ENCODE measurements around the gene WDTC1. TPM values are rescaled to one million over a fixed set of nuclear protein-coding genes. Genes with fewer than 3 reads are reported as not detected.

WDTC1 gene
- total RNA-seq, 1 donor from 2014 or later: 28.6 TPM

- Histone ChIP-seq H3K27me3 (ENCODE audit: control insufficient read depth, insufficient read depth, low read length) (peaks cover 2% of the 10 kb centered on the region), H3K36me3 (ENCODE audit: control insufficient read depth, insufficient read depth, low read length) (peaks cover 2% of the 10 kb centered on the region), H3K4me3 (ENCODE audit: low read depth, low read length) (no peak overlapping the region)
- TF ChIP-seq CTCF (IDR thresholded peaks at IDR 0.05; ENCODE audit: insufficient read depth, low read length, poor library complexity, severe bottlenecking): no peak
- DNase-seq (ENCODE audit: low read depth): no peak
Observed at GRCh38 chr1:27356277-27356618, 121.8 kb downstream of the WDTC1 start.

- H3K36me3 ChIP-seq (ENCODE audit: control insufficient read depth, insufficient read depth, low read length): peaks cover 2% of the 10 kb centered on the region
- DNase-seq (ENCODE audit: low read depth): no peak
Observed at GRCh38 chr1:27356619-27357280, 122.3 kb downstream of the WDTC1 start.

GRCh38 chr1:27357281-27358037, 123.0 kb downstream of the WDTC1 start:
- no peak overlapping the region for H3K4me3 ChIP-seq (ENCODE audit: low read depth, low read length)
- peaks cover 2% of the 10 kb centered on the region for H3K27me3 ChIP-seq (ENCODE audit: control insufficient read depth, insufficient read depth, low read length)
- TF ChIP-seq CTCF (IDR thresholded peaks at IDR 0.05; ENCODE audit: insufficient read depth, low read length, poor library complexity, severe bottlenecking): peak; percentile 98
- DNase-seq (ENCODE audit: low read depth): no peak
- H3K36me3 ChIP-seq (ENCODE audit: control insufficient read depth, insufficient read depth, low read length): peaks cover 2% of the 10 kb centered on the region

More at GRCh38 chr1:27356619-27357280, 122.3 kb downstream of the WDTC1 start:
- Histone ChIP-seq H3K27me3 (ENCODE audit: control insufficient read depth, insufficient read depth, low read length) (peaks cover 2% of the 10 kb centered on the region), H3K4me3 (ENCODE audit: low read depth, low read length) (no peak overlapping the region)
- TF ChIP-seq CTCF (IDR thresholded peaks at IDR 0.05; ENCODE audit: insufficient read depth, low read length, poor library complexity, severe bottlenecking): no peak

Other genes starting within 250 kb of the WDTC1 start
- 78.0 and 127 TPM in 2 replicates for gene TRNP1, start 240.9 kb upstream of the WDTC1 start, total RNA-seq
- gene TENT5B, start 221.8 kb upstream of the WDTC1 start, total RNA-seq: 1.9 and 2.2 TPM in 2 replicates
- 37.7 and 57.1 TPM in 2 replicates for gene SLC9A1, start 79.5 kb upstream of the WDTC1 start, total RNA-seq
- 27.5 and 43.6 TPM in 2 replicates for gene TMEM222, start 87.5 kb downstream of the WDTC1 start, total RNA-seq
- 40.3 and 47.2 TPM in 2 replicates for gene SYTL1, start 107.4 kb downstream of the WDTC1 start, total RNA-seq
- gene MAP3K6, start 132.3 kb downstream of the WDTC1 start, total RNA-seq: 8.6 and 12.0 TPM in 2 replicates
- 0.14 TPM in 1 of 2 replicates, not detected in the other for gene FCN3, start 140.2 kb downstream of the WDTC1 start, total RNA-seq
- gene CD164L2, start 148.7 kb downstream of the WDTC1 start, total RNA-seq: 0.29 TPM in 1 of 2 replicates, not detected in the other
- 0.27 and 1.6 TPM in 2 replicates for gene GPR3, start 158.0 kb downstream of the WDTC1 start, total RNA-seq

Data from kidney epithelial cell (primary cell).